ENCODE data around the gene LRIG2.

GRCh38 chr1:113125517-113125916 lies 52.5 kb downstream of the LRIG2 start:
- TF ChIP-seq POLR2A (IDR thresholded peaks at IDR 0.05) (no peak), CTCF (IDR thresholded peaks at IDR 0.05) (no peak), EP300 (IDR thresholded peaks at IDR 0.05) (no peak)
